Endothelial cell (in vitro differentiated cells): ENCODE measurements around the gene CHMP2B. TPM values are rescaled to one million over a fixed set of nuclear protein-coding genes. Genes with fewer than 3 reads are reported as not detected.
"Not testable (repeated sequence)": the region's sequence is repeated elsewhere in the genome, so short reads cannot be mapped to it uniquely, and the experiment has no call there.

Experiments
- DNase-seq: peaks from one replicate; pipeline ENCODE4 v3.0.0; 2021; ENCODE audit warnings: low spot score
- H3K27ac Mint-ChIP-seq: one replicate; pipeline ENCODE4 v1.8.0; 2021; ENCODE audit warnings: mixed read lengths, inconsistent platforms; ENCODE audit not compliant: unreplicated experiment
- H3K27me3 Mint-ChIP-seq: one replicate; pipeline ENCODE4 v1.8.0; 2021; ENCODE audit warnings: mild to moderate bottlenecking, moderate library complexity, mixed read lengths, inconsistent platforms; ENCODE audit not compliant: unreplicated experiment
- H3K36me3 Mint-ChIP-seq: one replicate; pipeline ENCODE4 v1.8.0; 2021; ENCODE audit warnings: mild to moderate bottlenecking, low read depth, mixed read lengths, inconsistent platforms; ENCODE audit not compliant: unreplicated experiment
- H3K4me1 Mint-ChIP-seq: one replicate; pipeline ENCODE4 v1.8.0; 2021; ENCODE audit warnings: mild to moderate bottlenecking, mixed read lengths, inconsistent platforms; ENCODE audit not compliant: unreplicated experiment
- H3K4me3 Mint-ChIP-seq: one replicate; pipeline ENCODE4 v1.8.0; 2021; ENCODE audit warnings: mild to moderate bottlenecking, mixed read lengths, inconsistent platforms; ENCODE audit not compliant: unreplicated experiment
- H3K9me3 Mint-ChIP-seq: one replicate; pipeline ENCODE4 v1.8.0; 2021; ENCODE audit warnings: mixed read lengths, inconsistent platforms; ENCODE audit not compliant: unreplicated experiment
- microRNA-seq: library from miRNA; unstranded; fragments of <30 nt; microRNA quantifications from one replicate; pipeline ENCODE4, GENCODE V29; 2020; ENCODE audit not compliant: unreplicated experiment
- total RNA-seq: library from RNA; stranded (reverse); fragmentation: NEBNext Ultra II Directional; extraction: Animal tissue kit (Norgen Biotek cat#: 25700); gene quantifications from one replicate; pipeline ENCODE4 v1.2.1, GENCODE V29; 2021; ENCODE audit not compliant: unreplicated experiment
- TF ChIP-seq, protein P1 (sequence below): fragments of 200-600 bp; sonication (generic); IDR thresholded peaks from one replicate; pipeline ENCODE4 v1.5.0; 2021; ENCODE audit warnings: antibody characterized with exemption; ENCODE audit not compliant: unreplicated experiment

Gene CHMP2B
- total RNA-seq, 1 donor from 2014 or later = 40.7 TPM

DNA sequence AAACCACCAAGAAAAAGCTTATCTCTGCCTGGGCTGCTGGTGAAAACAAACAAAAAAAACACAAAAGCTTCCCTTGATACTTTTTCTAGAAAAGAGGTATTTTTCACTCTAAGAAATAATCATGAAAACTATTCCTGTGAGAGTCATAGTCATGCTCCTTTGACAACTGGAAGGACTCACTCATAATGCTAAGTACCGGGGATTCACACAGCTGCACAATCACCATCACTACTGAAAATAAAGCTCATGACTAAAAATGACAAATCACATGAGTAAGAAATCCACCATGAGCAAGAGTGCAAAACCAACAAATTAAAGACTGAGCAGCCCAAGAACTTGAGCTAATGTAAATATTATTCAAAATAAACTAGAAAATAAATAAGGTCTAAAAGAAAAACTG lies 59.9 kb downstream of the CHMP2B start:
- Mint-ChIP-seq H3K27ac (no peak overlapping the region), H3K9me3 (no peaks in the 10 kb centered on the region), H3K4me1 (no peaks in the 10 kb centered on the region), H3K4me3 (no peak overlapping the region), H3K36me3 (no peaks in the 10 kb centered on the region), H3K27me3 (peaks cover 1% of the 10 kb centered on the region)
- no peak for DNase-seq
- TF ChIP-seq, protein P1, sequence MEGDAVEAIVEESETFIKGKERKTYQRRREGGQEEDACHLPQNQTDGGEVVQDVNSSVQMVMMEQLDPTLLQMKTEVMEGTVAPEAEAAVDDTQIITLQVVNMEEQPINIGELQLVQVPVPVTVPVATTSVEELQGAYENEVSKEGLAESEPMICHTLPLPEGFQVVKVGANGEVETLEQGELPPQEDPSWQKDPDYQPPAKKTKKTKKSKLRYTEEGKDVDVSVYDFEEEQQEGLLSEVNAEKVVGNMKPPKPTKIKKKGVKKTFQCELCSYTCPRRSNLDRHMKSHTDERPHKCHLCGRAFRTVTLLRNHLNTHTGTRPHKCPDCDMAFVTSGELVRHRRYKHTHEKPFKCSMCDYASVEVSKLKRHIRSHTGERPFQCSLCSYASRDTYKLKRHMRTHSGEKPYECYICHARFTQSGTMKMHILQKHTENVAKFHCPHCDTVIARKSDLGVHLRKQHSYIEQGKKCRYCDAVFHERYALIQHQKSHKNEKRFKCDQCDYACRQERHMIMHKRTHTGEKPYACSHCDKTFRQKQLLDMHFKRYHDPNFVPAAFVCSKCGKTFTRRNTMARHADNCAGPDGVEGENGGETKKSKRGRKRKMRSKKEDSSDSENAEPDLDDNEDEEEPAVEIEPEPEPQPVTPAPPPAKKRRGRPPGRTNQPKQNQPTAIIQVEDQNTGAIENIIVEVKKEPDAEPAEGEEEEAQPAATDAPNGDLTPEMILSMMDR = no peak

DNA sequence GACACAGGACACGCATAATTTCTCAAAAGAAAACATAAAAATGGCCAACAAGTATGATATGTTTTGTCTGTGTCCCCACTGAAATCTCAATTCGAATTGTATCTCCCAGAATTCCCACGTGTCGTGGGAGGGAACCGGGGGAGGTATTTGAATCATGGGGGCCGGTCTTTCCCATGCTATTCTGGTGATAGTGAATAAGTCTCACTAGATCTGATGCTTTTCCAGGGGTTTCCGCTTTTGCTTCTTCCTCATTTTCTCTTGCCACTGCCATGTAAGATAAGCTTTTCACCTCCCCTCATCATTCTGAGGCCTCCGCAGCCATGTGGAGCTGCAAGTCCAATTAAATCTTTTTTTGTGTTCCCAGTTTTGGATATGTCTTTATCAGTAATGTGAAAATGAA lies 61.3 kb downstream of the CHMP2B start:
- no peak for DNase-seq
- Mint-ChIP-seq H3K4me1 (no peaks in the 10 kb centered on the region), H3K27me3 (peaks cover 1% of the 10 kb centered on the region), H3K4me3 (no peak overlapping the region), H3K36me3 (no peaks in the 10 kb centered on the region), H3K27ac (no peak overlapping the region), H3K9me3 (no peaks in the 10 kb centered on the region)
- TF ChIP-seq, protein P1 = no peak

DNA sequence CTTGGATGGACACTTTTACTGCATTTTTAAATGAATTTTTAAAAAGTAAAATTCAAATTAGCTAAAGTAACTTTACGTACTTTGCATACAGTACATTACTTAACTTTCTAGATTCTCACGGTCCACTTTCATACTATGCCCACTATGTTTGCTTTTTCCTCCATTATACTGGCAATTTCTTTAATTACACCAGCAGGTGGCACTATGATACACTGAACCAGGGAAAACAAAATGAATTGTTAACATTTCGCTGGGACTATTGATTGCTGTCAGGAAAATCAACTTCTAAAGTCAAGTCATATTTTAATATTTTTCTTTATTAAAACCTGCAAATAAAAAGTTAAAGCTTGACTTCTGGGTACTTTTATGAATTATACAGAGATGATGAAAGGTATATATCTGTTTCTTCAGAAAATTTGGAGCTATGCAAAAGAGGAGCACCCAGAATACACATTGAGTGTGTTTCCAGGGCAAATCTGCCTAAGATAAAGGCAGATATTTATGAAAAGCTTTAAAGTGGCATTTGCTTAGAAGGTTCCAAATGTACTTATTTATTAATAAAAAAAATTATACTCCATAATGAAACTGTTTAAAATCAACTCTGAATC lies 71.1 kb downstream of the CHMP2B start:
- H3K27ac Mint-ChIP-seq = no peak overlapping the region
- H3K36me3 Mint-ChIP-seq = no peaks in the 10 kb centered on the region
- H3K27me3 Mint-ChIP-seq = no peaks in the 10 kb centered on the region
- no peak overlapping the region for H3K4me3 Mint-ChIP-seq
- TF ChIP-seq, protein P1 = peak; percentile 85
- H3K9me3 Mint-ChIP-seq = no peaks in the 10 kb centered on the region
- no peaks in the 10 kb centered on the region for H3K4me1 Mint-ChIP-seq
- DNase-seq = no peak

DNA sequence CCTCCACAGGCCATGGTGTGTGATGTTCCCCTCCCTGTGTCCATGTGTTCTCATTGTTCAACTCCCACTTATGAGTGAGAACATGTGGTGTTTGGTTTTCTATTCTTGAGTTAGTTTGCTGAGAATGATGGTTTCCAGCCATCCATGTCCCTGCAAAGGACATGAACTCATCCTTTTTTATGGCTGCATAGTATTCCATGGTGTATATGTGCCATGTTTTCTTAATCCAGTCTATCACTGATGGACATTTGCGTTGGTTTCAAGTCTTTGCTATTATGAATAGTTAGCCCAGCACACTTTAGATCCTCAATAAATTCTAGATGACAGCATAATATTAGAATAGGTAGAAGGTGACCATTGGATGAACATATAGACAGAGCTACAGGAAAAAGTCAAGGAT lies 77.9 kb downstream of the CHMP2B start:
- H3K27ac Mint-ChIP-seq, H3K9me3 Mint-ChIP-seq, H3K36me3 Mint-ChIP-seq, H3K27me3 Mint-ChIP-seq, H3K4me3 Mint-ChIP-seq, H3K4me1 Mint-ChIP-seq, DNase-seq: not testable (repeated sequence)

Small RNA genes within 50 kb of the gene (microRNA-seq; reads per million reads assigned to microRNA genes)
- gene MIR4795 = not detected

Other genes starting within 250 kb of the CHMP2B start
- 0.36 TPM for gene VGLL3, start 236.2 kb upstream of the CHMP2B start, total RNA-seq
- gene POU1F1, start 49.3 kb downstream of the CHMP2B start, total RNA-seq = not detected